Mucosa of descending colon (tissue), 3 donors: Measurements from ENCODE around the gene ALPL. TPM values are rescaled to one million over a fixed set of nuclear protein-coding genes. Genes with fewer than 3 reads are reported as not detected.

Source experiments
- ATAC-seq: fragments of 200-7000 bp; cut with Tn5 transposase; one replicate; pipeline ENCODE4 v1.9.1; 2020; ENCODE audit warnings: mild to moderate bottlenecking, moderate library complexity
- DNase-seq, 3 donors: peaks; one replicate each; pipeline ENCODE4 v3.0.0-alpha.2; 2020
- H3K36me3 ChIP-seq: fragments of 200-600 bp; one replicate; pipeline ENCODE4 v1.8.0; 2021; ENCODE audit warnings: low read depth, mild to moderate bottlenecking
- H3K4me1 ChIP-seq: fragments of 200-600 bp; one replicate; pipeline ENCODE4 v1.8.0; 2021; ENCODE audit warnings: low read depth, mild to moderate bottlenecking
- H3K4me3 ChIP-seq: fragments of 200-600 bp; one replicate; pipeline ENCODE4 v1.8.0; 2021; ENCODE audit warnings: mild to moderate bottlenecking
- H3K9me3 ChIP-seq: fragments of 200-600 bp; one replicate; pipeline ENCODE4 v1.8.0; 2021; ENCODE audit warnings: mild to moderate bottlenecking
- CTCF ChIP-seq: fragments of 200-600 bp; IDR thresholded peaks from one replicate; pipeline ENCODE4 v1.8.0; 2022; ENCODE audit warnings: antibody characterized with exemption, mild to moderate bottlenecking
- intact Hi-C, 2 donors: fragments of 100-400 bp; cut with DNase I in 1 of 2; cut with micrococcal nuclease in 1 of 2; formaldehyde crosslinking; loops; one replicate each; pipeline versions ENCODE4 v1.11.0 to v1.11.1; 2022; cut with DNase I, micrococcal nuclease
- total RNA-seq, 3 donors: library from RNA; stranded (reverse); fragmentation: NEBNext Ultra II Directional in 2 of 3; extraction: Animal tissue kit (Norgen Biotek cat#: 25700) in 2 of 3; gene quantifications; one replicate each; pipeline versions ENCODE4 v1.2.1 to v1.2.4, GENCODE V29; 2021 to 2023
- donor health status: DM: no; HTN: no; CAD: no; lungs with moderate emphysema.
- donor health status: DM: no; HTN: no; CAD: no.
- donor health status: DM: no; HTN: yes; CAD: no.

ALPL gene
- total RNA-seq, 3 donors from 2014 or later, result 0.82 to 2.7 (median 0.90) TPM

DNA sequence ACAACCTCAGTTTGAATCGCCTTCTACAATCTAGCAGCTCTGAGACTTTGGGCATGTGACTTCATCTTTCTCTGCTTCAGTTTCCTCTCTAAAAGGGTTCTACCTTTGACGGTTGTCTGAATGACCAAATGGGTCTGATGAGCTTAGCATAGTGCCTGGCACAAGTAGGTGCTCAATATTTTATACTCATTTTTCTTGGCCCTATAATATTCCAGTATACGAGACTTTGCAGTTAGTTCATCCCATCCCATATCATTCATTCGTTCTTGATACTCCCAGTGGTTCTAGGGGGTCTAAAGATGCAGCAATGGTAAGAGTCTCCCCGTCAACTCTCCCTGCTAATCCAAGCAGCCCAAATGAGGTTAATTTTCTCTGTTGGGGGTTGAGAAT is 67.6 kb downstream of the ALPL start:
- Histone ChIP-seq H3K4me3 (no peak overlapping the region), H3K36me3 (no peaks in the 10 kb centered on the region), H3K9me3 (no peaks in the 10 kb centered on the region), H3K4me1 (no peaks in the 10 kb centered on the region)
- ATAC-seq, result no peak
- intact Hi-C loops, result no loop called here
- DNase-seq, result no peak
- TF ChIP-seq CTCF, result no peak

DNA sequence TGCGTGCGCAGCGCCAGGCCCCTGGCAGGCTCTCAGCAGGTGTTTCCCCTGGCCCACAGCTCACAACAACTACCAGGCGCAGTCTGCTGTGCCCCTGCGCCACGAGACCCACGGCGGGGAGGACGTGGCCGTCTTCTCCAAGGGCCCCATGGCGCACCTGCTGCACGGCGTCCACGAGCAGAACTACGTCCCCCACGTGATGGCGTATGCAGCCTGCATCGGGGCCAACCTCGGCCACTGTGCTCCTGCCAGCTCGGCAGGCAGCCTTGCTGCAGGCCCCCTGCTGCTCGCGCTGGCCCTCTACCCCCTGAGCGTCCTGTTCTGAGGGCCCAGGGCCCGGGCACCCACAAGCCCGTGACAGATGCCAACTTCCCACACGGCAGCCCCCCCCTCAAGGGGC is 68.1 kb downstream of the ALPL start:
- DNase-seq (peak in 1 of 3 donors; percentile 31), ATAC-seq (no peak)
- intact Hi-C loops, result no loop called here
- no peaks in the 10 kb centered on the region for H3K4me1 ChIP-seq
- no peaks in the 10 kb centered on the region for H3K9me3 ChIP-seq
- H3K36me3 ChIP-seq, result no peaks in the 10 kb centered on the region
- no peak overlapping the region for H3K4me3 ChIP-seq
- TF ChIP-seq CTCF, result no peak

GRCh38 chr1:21577933-21578332 is 68.7 kb downstream of the ALPL start:
- no peak for TF ChIP-seq CTCF
- DNase-seq (no peak), ATAC-seq (no peak)
- H3K4me1 ChIP-seq, result no peaks in the 10 kb centered on the region
- H3K36me3 ChIP-seq, result no peaks in the 10 kb centered on the region
- H3K4me3 ChIP-seq, result no peak overlapping the region
- no peaks in the 10 kb centered on the region for H3K9me3 ChIP-seq
- intact Hi-C loops, result no loop called here

DNA sequence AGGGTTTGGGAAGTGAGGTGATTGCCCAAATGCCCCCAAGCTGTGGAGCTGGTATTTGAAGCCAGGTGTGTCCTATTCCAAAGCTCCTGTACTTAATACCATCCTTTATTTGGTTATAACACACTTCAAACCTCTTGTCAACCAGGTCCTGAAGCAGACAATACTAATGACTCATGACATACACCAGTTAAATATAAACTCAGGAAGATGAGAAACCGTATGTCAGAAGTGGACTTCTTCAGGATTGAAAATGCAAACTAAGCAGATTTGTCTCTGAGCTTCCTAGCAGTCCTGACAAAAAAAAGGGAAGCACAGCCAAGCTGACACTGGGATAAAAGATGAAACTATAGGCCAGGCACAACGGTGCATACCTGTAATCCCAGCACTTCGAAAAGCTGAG is 70.6 kb downstream of the ALPL start:
- H3K36me3 ChIP-seq, result no peaks in the 10 kb centered on the region
- no peak for DNase-seq
- TF ChIP-seq CTCF, result no peak
- H3K4me1 ChIP-seq, result no peaks in the 10 kb centered on the region
- H3K9me3 ChIP-seq, result no peaks in the 10 kb centered on the region
- ATAC-seq, result no peak
- H3K4me3 ChIP-seq, result no peak overlapping the region
- intact Hi-C loops, result no loop called here

- no peak for TF ChIP-seq CTCF
- H3K9me3 ChIP-seq, result no peaks in the 10 kb centered on the region
- no peak for ATAC-seq
These were observed 74.9 kb downstream of the ALPL start for GRCh38 chr1:21584096-21584495.

DNA sequence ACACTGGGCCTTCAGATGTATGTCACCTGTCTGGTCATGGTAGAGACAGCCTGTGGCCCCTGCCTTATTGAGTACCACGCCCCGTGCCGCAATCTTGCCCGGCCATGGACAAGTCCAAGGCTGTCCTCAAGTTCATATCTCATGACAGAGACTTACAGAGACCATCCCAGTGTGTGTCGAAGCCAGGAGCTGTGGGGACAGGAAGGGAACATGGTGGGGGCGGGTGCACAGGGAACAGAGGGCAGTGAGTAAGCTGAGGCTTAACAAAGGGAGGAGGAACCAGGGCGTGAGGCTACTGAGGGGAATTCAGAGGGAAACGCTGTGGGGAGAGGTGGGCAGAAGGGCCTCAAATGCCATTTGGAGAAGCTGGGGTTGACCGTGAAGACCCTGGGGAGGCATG is 75.8 kb downstream of the ALPL start:
- Histone ChIP-seq H3K4me3 (no peak overlapping the region), H3K36me3 (no peaks in the 10 kb centered on the region), H3K4me1 (peaks cover 5% of the 10 kb centered on the region), H3K9me3 (no peaks in the 10 kb centered on the region)
- intact Hi-C loops, result no loop called here
- ATAC-seq (no peak), DNase-seq (no peak)
- no peak for TF ChIP-seq CTCF

More at GRCh38 chr1:21584096-21584495, 74.9 kb downstream of the ALPL start:
- no peak for DNase-seq
- intact Hi-C loops, result no loop called here
- peaks cover 5% of the 10 kb centered on the region for H3K4me1 ChIP-seq
- H3K4me3 ChIP-seq, result no peak overlapping the region
- no peaks in the 10 kb centered on the region for H3K36me3 ChIP-seq
